ENCODE measurements around the gene TEPSIN. TPM values are rescaled to one million over a fixed set of nuclear protein-coding genes. Genes with fewer than 3 reads are reported as not detected.

TEPSIN gene
- total and polyA plus RNA-seq, 11 donors, result 6.8 to 16.0 (median 10.4) TPM

- DNase-seq, result peak in 2 of 5 donors; percentile 50 to 70
- no peaks in the 10 kb centered on the region for H3K27me3 ChIP-seq
- intact Hi-C loops (cut with DNase I), result no loop called here
- peak overlapping the region in 4 of 12 donors; percentile 2 to 36 (median 5) for H3K4me3 ChIP-seq
- peaks cover 0 to 18% (median 7%) of the 10 kb centered on the region in 12 donors for H3K4me1 ChIP-seq
- ATAC-seq, result peak in 2 of 4 donors; percentile 73 to 74
- H3K36me3 ChIP-seq, result peaks cover 0 to 96% (median 63%) of the 10 kb centered on the region in 9 donors
- H3K27ac ChIP-seq, result peak overlapping the region in 9 of 12 donors; percentile 19 to 72 (median 58)
- TF ChIP-seq CTCF (IDR thresholded peaks at IDR 0.05), result no peak
- TF ChIP-seq POLR2A (IDR thresholded peaks at IDR 0.05), result no peak
- 72 to 83% (median 80%) methylated on average over 16 to 20 of the region's 20 CpGs for WGBS, 4 donors
- no peaks in the 10 kb centered on the region for H3K9me3 ChIP-seq
These were observed 39.3 kb upstream of the TEPSIN start for GRCh38 chr17:81277946-81278693.

GRCh38 chr17:81277421-81277820, 38.6 kb upstream of the TEPSIN start:
- Histone ChIP-seq H3K27me3 (no peaks in the 10 kb centered on the region), H3K9me3 (no peaks in the 10 kb centered on the region), H3K36me3 (peaks cover 0 to 96% (median 70%) of the 10 kb centered on the region in 9 donors), H3K4me1 (peaks cover 0 to 18% (median 10%) of the 10 kb centered on the region in 12 donors), H3K4me3 (peak overlapping the region in 4 of 12 donors; percentile 2 to 36 (median 5)), H3K27ac (peak overlapping the region in 8 of 12 donors; percentile 19 to 72 (median 60))
- intact Hi-C loops (cut with DNase I), result no loop called here
- WGBS, 4 donors, result 50 to 72% (median 63%) methylated on average over 17 to 18 of the region's 18 CpGs
- peak; percentile 68 to 84 (median 72) for ATAC-seq
- TF ChIP-seq POLR2A (IDR thresholded peaks at IDR 0.05) (no peak), CTCF (IDR thresholded peaks at IDR 0.05) (no peak)
- peak; percentile 46 to 82 (median 60) for DNase-seq

- Histone ChIP-seq H3K4me3 (no peak overlapping the region), H3K9me3 (no peaks in the 10 kb centered on the region), H3K36me3 (peaks cover 0 to 95% (median 70%) of the 10 kb centered on the region in 9 donors), H3K27me3 (no peaks in the 10 kb centered on the region), H3K27ac (no peak overlapping the region), H3K4me1 (peaks cover 0 to 18% (median 11%) of the 10 kb centered on the region in 12 donors)
- ATAC-seq (no peak), DNase-seq (peak in 2 of 5 donors; percentile 13 to 51)
- TF ChIP-seq POLR2A (IDR thresholded peaks at IDR 0.05), result no peak
- TF ChIP-seq CTCF (IDR thresholded peaks at IDR 0.05), result no peak
- 91 to 97% (median 93%) methylated on average over 11 of the region's 11 CpGs for WGBS, 4 donors
- intact Hi-C loops (cut with DNase I), result no loop called here
These were observed 37.9 kb upstream of the TEPSIN start for GRCh38 chr17:81276781-81277180.

GRCh38 chr17:81274471-81274855, 35.6 kb upstream of the TEPSIN start:
- TF ChIP-seq POLR2A (IDR thresholded peaks at IDR 0.05), result no peak
- no peak for TF ChIP-seq CTCF (IDR thresholded peaks at IDR 0.05)
- DNase-seq, result no peak
- WGBS, 4 donors, result 93 to 97% (median 96%) methylated on average over 14 of the region's 14 CpGs

More at GRCh38 chr17:81274471-81274855, 35.6 kb upstream of the TEPSIN start:
- peaks cover 0 to 93% (median 69%) of the 10 kb centered on the region in 9 donors for H3K36me3 ChIP-seq
- H3K9me3 ChIP-seq, result no peaks in the 10 kb centered on the region
- no peaks in the 10 kb centered on the region for H3K27me3 ChIP-seq
- no peak overlapping the region for H3K27ac ChIP-seq
- peaks cover 0 to 18% (median 11%) of the 10 kb centered on the region in 12 donors for H3K4me1 ChIP-seq
- no peak overlapping the region for H3K4me3 ChIP-seq
- no peak for ATAC-seq
- intact Hi-C loops (cut with DNase I), result no loop called here

Measured in heart left ventricle (tissue), 16 donors.